RWPE2 (cell line): ENCODE data around the gene GOLGA5.
"Not testable (repeated sequence)": the region's sequence is repeated elsewhere in the genome, so short reads cannot be mapped to it uniquely, and the experiment has no call there.

Experiments
- ATAC-seq: fragments of 200-7000 bp; cut with Tn5 transposase; 3 replicates; pipeline ENCODE4 v1.9.1; 2021; ENCODE audit warnings: low read depth
- DNase-seq: peaks from one replicate; pipeline ENCODE4 v3.0.0-alpha.2; 2020; ENCODE audit warnings: low spot score
- H3K27ac ChIP-seq: fragments of 450-650 bp; 2 replicates; pipeline ENCODE4 v1.5.1; 2017; ENCODE audit warnings: mild to moderate bottlenecking; ENCODE audit not compliant: poor library complexity, severe bottlenecking
- H3K27me3 ChIP-seq: fragments of 250-450 bp; sonication (Bioruptor Pico); 2 replicates; pipeline ENCODE4 v1.5.1; 2021; ENCODE audit warnings: mild to moderate bottlenecking, moderate library complexity; ENCODE audit not compliant: insufficient read depth, poor library complexity, severe bottlenecking
- H3K36me3 ChIP-seq: fragments of 250-450 bp; sonication (Bioruptor Pico); 2 replicates; pipeline ENCODE4 v1.5.1; 2020; ENCODE audit warnings: low read depth, mild to moderate bottlenecking, moderate library complexity
- H3K4me1 ChIP-seq: fragments of 250-450 bp; sonication (Bioruptor Pico); 2 replicates; pipeline ENCODE4 v1.5.1; 2021; ENCODE audit warnings: mild to moderate bottlenecking, moderate library complexity; ENCODE audit not compliant: insufficient read depth, poor library complexity, severe bottlenecking
- H3K4me3 ChIP-seq: fragments of 250-450 bp; sonication (Bioruptor Pico); 2 replicates; pipeline ENCODE4 v1.5.1; 2021; ENCODE audit warnings: mild to moderate bottlenecking, moderate library complexity; ENCODE audit not compliant: severe bottlenecking
- H3K9me3 ChIP-seq: fragments of 250-450 bp; sonication (Bioruptor Pico); 2 replicates; pipeline ENCODE4 v1.5.1; 2021; ENCODE audit warnings: mild to moderate bottlenecking, moderate library complexity; ENCODE audit not compliant: severe bottlenecking
- CTCF ChIP-seq: fragments of 450-650 bp; IDR thresholded peaks from one replicate; pipeline ENCODE4 v1.5.1; 2017; ENCODE audit warnings: mild to moderate bottlenecking, moderate library complexity; ENCODE audit not compliant: poor library complexity, severe bottlenecking

Gene GOLGA5

GRCh38 chr14:92847278-92847677 is 53.2 kb downstream of the GOLGA5 start:
- DNase-seq (no peak), ATAC-seq (no peak)
- H3K9me3 ChIP-seq = no peaks in the 10 kb centered on the region
- H3K4me1 ChIP-seq = no peaks in the 10 kb centered on the region
- H3K27ac ChIP-seq = no peak overlapping the region
- no peaks in the 10 kb centered on the region for H3K27me3 ChIP-seq
- no peak overlapping the region for H3K4me3 ChIP-seq
- no peaks in the 10 kb centered on the region for H3K36me3 ChIP-seq
- no peak for TF ChIP-seq CTCF

- Histone ChIP-seq H3K4me1 (no peaks in the 10 kb centered on the region), H3K27me3 (no peaks in the 10 kb centered on the region), H3K27ac (no peak overlapping the region), H3K36me3 (no peaks in the 10 kb centered on the region), H3K4me3 (no peak overlapping the region), H3K9me3 (no peaks in the 10 kb centered on the region)
- no peak for TF ChIP-seq CTCF
- ATAC-seq (no peak), DNase-seq (no peak)
These were observed 53.6 kb downstream of the GOLGA5 start for GRCh38 chr14:92847749-92848148.

GRCh38 chr14:92848887-92849286 is 54.8 kb downstream of the GOLGA5 start:
- Histone ChIP-seq H3K9me3 (no peaks in the 10 kb centered on the region), H3K27me3 (no peaks in the 10 kb centered on the region), H3K4me1 (no peaks in the 10 kb centered on the region), H3K36me3 (no peaks in the 10 kb centered on the region), H3K27ac (no peak overlapping the region), H3K4me3 (no peak overlapping the region)
- ATAC-seq (no peak), DNase-seq (no peak)
- no peak for TF ChIP-seq CTCF

- DNase-seq = no peak
- no peak overlapping the region for H3K27ac ChIP-seq
These were observed 56.4 kb downstream of the GOLGA5 start for GRCh38 chr14:92850492-92850891.

GRCh38 chr14:92853136-92853535 is 59.0 kb downstream of the GOLGA5 start:
- not testable (repeated sequence) for H3K27ac ChIP-seq, ATAC-seq, DNase-seq, H3K4me3 ChIP-seq, H3K9me3 ChIP-seq, H3K36me3 ChIP-seq, H3K4me1 ChIP-seq, H3K27me3 ChIP-seq

More at GRCh38 chr14:92850492-92850891, 56.4 kb downstream of the GOLGA5 start:
- TF ChIP-seq CTCF = no peak
- no peak for ATAC-seq
- Histone ChIP-seq H3K27me3 (peaks cover 2% of the 10 kb centered on the region), H3K4me3 (no peak overlapping the region), H3K4me1 (no peaks in the 10 kb centered on the region), H3K9me3 (no peaks in the 10 kb centered on the region), H3K36me3 (no peaks in the 10 kb centered on the region)
